Activated T-helper 17 cell treated with anti-CD3 and anti-CD28 coated beads, Interleukin-2, amount 50 U/mL, for 72 hours (primary cell): ENCODE measurements around the gene CDHR2. TPM values are rescaled to one million over a fixed set of nuclear protein-coding genes. Genes with fewer than 3 reads are reported as not detected.

Experiments
- ATAC-seq: fragments of 150-1000 bp; cut with Tn5 transposase; replicated peaks from 2 replicates; pipeline ENCODE4 v1.10.0; 2021; ENCODE audit warnings: mild to moderate bottlenecking, moderate library complexity
- H3K27ac Mint-ChIP-seq: one replicate; pipeline ENCODE4 v1.8.0; 2022; ENCODE audit warnings: mixed read lengths
- H3K27me3 Mint-ChIP-seq: one replicate; pipeline ENCODE4 v1.8.0; 2022; ENCODE audit warnings: mixed read lengths
- H3K36me3 Mint-ChIP-seq: one replicate; pipeline ENCODE4 v1.8.0; 2022; ENCODE audit warnings: low read depth, mild to moderate bottlenecking, mixed read lengths
- H3K4me1 Mint-ChIP-seq: one replicate; pipeline ENCODE4 v1.8.0; 2022; ENCODE audit warnings: mixed read lengths
- H3K4me3 Mint-ChIP-seq: one replicate; pipeline ENCODE4 v1.8.0; 2022; ENCODE audit warnings: mild to moderate bottlenecking, mixed read lengths
- H3K9me3 Mint-ChIP-seq: one replicate; pipeline ENCODE4 v1.8.0; 2022; ENCODE audit warnings: mixed read lengths
- total RNA-seq, 2 donors: library from RNA; stranded (reverse); gene quantifications; one replicate each; pipeline ENCODE4 v1.2.3, GENCODE V29; 2022

Gene CDHR2
- total RNA-seq, 2 donors from 2014 or later = 0.50 to 0.69 TPM

GRCh38 chr5:176643491-176644219 lies 94.5 kb downstream of the CDHR2 start:
- Mint-ChIP-seq H3K36me3 (no peaks in the 10 kb centered on the region), H3K4me3 (no peak overlapping the region), H3K27ac (no peak overlapping the region), H3K4me1 (peaks cover 9% of the 10 kb centered on the region), H3K9me3 (no peaks in the 10 kb centered on the region), H3K27me3 (no peaks in the 10 kb centered on the region)
- ATAC-seq = no peak

- Mint-ChIP-seq H3K36me3 (no peaks in the 10 kb centered on the region), H3K4me1 (peaks cover 15% of the 10 kb centered on the region), H3K9me3 (no peaks in the 10 kb centered on the region), H3K27ac (no peak overlapping the region), H3K27me3 (no peaks in the 10 kb centered on the region), H3K4me3 (no peak overlapping the region)
- no peak for ATAC-seq
These were observed 95.2 kb downstream of the CDHR2 start for GRCh38 chr5:176644294-176644693.

GRCh38 chr5:176644878-176645670 lies 95.9 kb downstream of the CDHR2 start:
- no peaks in the 10 kb centered on the region for H3K9me3 Mint-ChIP-seq
- H3K27me3 Mint-ChIP-seq = no peaks in the 10 kb centered on the region
- H3K4me3 Mint-ChIP-seq = no peak overlapping the region
- H3K27ac Mint-ChIP-seq = no peak overlapping the region
- peaks cover 1% of the 10 kb centered on the region for H3K36me3 Mint-ChIP-seq
- no peak for ATAC-seq
- H3K4me1 Mint-ChIP-seq = peaks cover 18% of the 10 kb centered on the region

Other genes with a start within 250 kb of the CDHR2 start
- gene KIAA1191, start 187.6 kb upstream of the CDHR2 start, total RNA-seq = 10 to 100 TPM; 54.2 to 78.0 TPM
- gene ARL10, start 183.9 kb upstream of the CDHR2 start, total RNA-seq = 10 to 100 TPM in 1 of 2 donors, 1 to 10 TPM in 1; 8.7 to 17.3 TPM
- 10 to 100 TPM; 37.6 to 99.0 TPM for gene NOP16, start 160.7 kb upstream of the CDHR2 start, total RNA-seq
- 100 to 1,000 TPM; 114 to 120 TPM for gene HIGD2A, start 160.6 kb upstream of the CDHR2 start, total RNA-seq
- gene CLTB, start 132.8 kb upstream of the CDHR2 start, total RNA-seq = 10 to 100 TPM; 22.9 to 56.9 TPM
- gene FAF2, start 101.0 kb upstream of the CDHR2 start, total RNA-seq = 10 to 100 TPM; 41.1 to 41.3 TPM
- 10 to 100 TPM; 85.3 to 88.1 TPM for gene RNF44, start 11.9 kb upstream of the CDHR2 start, total RNA-seq
- 1 to 10 TPM; 4.8 to 8.9 TPM for gene GPRIN1, start 60.8 kb downstream of the CDHR2 start, total RNA-seq
- not detected for gene SNCB, start 81.2 kb downstream of the CDHR2 start, total RNA-seq
- gene EIF4E1B, start 81.3 kb downstream of the CDHR2 start, total RNA-seq = not detected
- 10 to 100 TPM; 26.7 to 53.0 TPM for gene TSPAN17, start 98.1 kb downstream of the CDHR2 start, total RNA-seq